GM12872 (cell line): ENCODE results near the gene CUBN.

Experiments used
- CTCF ChIP-seq: IDR thresholded peaks from 3 replicates; pipeline ENCODE4 v1.5.1; 2011; ENCODE audit warnings: low read depth, mild to moderate bottlenecking, low read length, moderate library complexity; ENCODE audit not compliant: insufficient read depth

CUBN gene

GRCh38 chr10:17003151-17003550 lies 126.5 kb downstream of the CUBN start:
- TF ChIP-seq CTCF = no peak

GRCh38 chr10:17001961-17002749 lies 127.5 kb downstream of the CUBN start:
- TF ChIP-seq CTCF = no peak

- TF ChIP-seq CTCF = no peak
These were observed 128.3 kb downstream of the CUBN start for GRCh38 chr10:17001297-17001744.

GRCh38 chr10:16999665-17000451 lies 129.8 kb downstream of the CUBN start:
- no peak for TF ChIP-seq CTCF

GRCh38 chr10:16996530-16996964 lies 133.1 kb downstream of the CUBN start:
- TF ChIP-seq CTCF = no peak

- no peak for TF ChIP-seq CTCF
These were observed 133.6 kb downstream of the CUBN start for GRCh38 chr10:16995867-16996529.

- TF ChIP-seq CTCF = no peak
These were observed 136.4 kb downstream of the CUBN start for GRCh38 chr10:16993186-16993585.
